Activated CD4-positive, alpha-beta T cell treated with anti-CD3 and anti-CD28 coated beads, Interleukin-2, amount 50 U/mL, for 4 hours (primary cell): Measurements from ENCODE around the gene PAX6.

Source experiments
- DNase-seq, 2 experiments: peaks; one replicate each; pipeline ENCODE4 v3.0.0-alpha.2; 2020

The PAX6 gene

GRCh38 chr11:31822175-31822926 is 11.2 kb upstream of the PAX6 start:
- DNase-seq = no peak

- no peak for DNase-seq
Observed at GRCh38 chr11:31821766-31822165, 10.6 kb upstream of the PAX6 start.

- no peak for DNase-seq
Observed at GRCh38 chr11:31821235-31821764, 10.2 kb upstream of the PAX6 start.

- DNase-seq = no peak
Observed at GRCh38 chr11:31820438-31820818, 9.3 kb upstream of the PAX6 start.

- DNase-seq = no peak
Observed at GRCh38 chr11:31819621-31820437, 8.7 kb upstream of the PAX6 start.

GRCh38 chr11:31818874-31819331 is 7.8 kb upstream of the PAX6 start:
- no peak for DNase-seq

- no peak for DNase-seq
Observed at GRCh38 chr11:31818425-31818755, 7.3 kb upstream of the PAX6 start.

- DNase-seq = no peak
Observed at GRCh38 chr11:31817621-31818424, 6.7 kb upstream of the PAX6 start.

GRCh38 chr11:31817054-31817620 is 6.0 kb upstream of the PAX6 start:
- no peak for DNase-seq

GRCh38 chr11:31816468-31817053 is 5.4 kb upstream of the PAX6 start:
- no peak for DNase-seq

- no peak for DNase-seq
Observed at GRCh38 chr11:31815711-31816467, 4.8 kb upstream of the PAX6 start.

GRCh38 chr11:31814176-31814868 is 3.2 kb upstream of the PAX6 start:
- DNase-seq = no peak

- no peak for DNase-seq
Observed at GRCh38 chr11:31813391-31814175, 2.5 kb upstream of the PAX6 start.

GRCh38 chr11:31812383-31813381 is 1.6 kb upstream of the PAX6 start:
- DNase-seq = no peak

- no peak for DNase-seq
Observed at GRCh38 chr11:31809857-31810778, 1.0 kb downstream of the PAX6 start.

GRCh38 chr11:31809541-31809856 is 1.6 kb downstream of the PAX6 start:
- no peak for DNase-seq

GRCh38 chr11:31808721-31809540 is 2.2 kb downstream of the PAX6 start:
- DNase-seq = no peak
